IPS DF 4.7 (cell line): ENCODE data around the gene NEK9.

Source experiments
- DNase-seq: peaks from one replicate; pipeline ENCODE4 v3.0.0-alpha.2; 2013; ENCODE audit warnings: low spot score; ENCODE audit errors: extremely low read depth

The NEK9 gene

GRCh38 chr14:75040507-75040906, 86.3 kb downstream of the NEK9 start:
- no peak for DNase-seq

- DNase-seq: no peak
Observed at GRCh38 chr14:75032939-75033338, 93.9 kb downstream of the NEK9 start.

- no peak for DNase-seq
Observed at GRCh38 chr14:75030147-75030546, 96.7 kb downstream of the NEK9 start.
